Lung (tissue), 12 donors: Measurements from ENCODE around the gene KCNAB2. TPM values are rescaled to one million over a fixed set of nuclear protein-coding genes. Genes with fewer than 3 reads are reported as not detected.

Experiments
- ATAC-seq: fragments of 200-7000 bp; cut with Tn5 transposase; one replicate; pipeline ENCODE4 v1.9.1; 2020; ENCODE audit warnings: moderate number of reproducible peaks; ENCODE audit not compliant: insufficient read depth, low FRiP score
- DNase-seq, 3 donors: peaks; one replicate each; pipeline ENCODE4 v3.0.0-alpha.2; 2013 to 2017
- H3K27ac ChIP-seq, 2 donors: one replicate each; pipeline ENCODE4 v1.5.1; 2013; ENCODE audit warnings: mild to moderate bottlenecking in 2 of 2, moderate library complexity in 2 of 2, control low read depth in 1 of 2, inconsistent platforms in 1 of 2, low read depth in 1 of 2, low read length in 1 of 2
- H3K27me3 ChIP-seq, 3 donors: one replicate each; pipeline ENCODE4 v1.5.1; 2013; ENCODE audit warnings: low read length in 2 of 3; ENCODE audit not compliant: control insufficient read depth in 3 of 3, insufficient read depth in 3 of 3
- H3K36me3 ChIP-seq, 4 donors: one replicate each; pipeline ENCODE4 v1.5.1; 2013; ENCODE audit warnings: low read length in 4 of 4, mild to moderate bottlenecking in 1 of 4, moderate library complexity in 1 of 4; ENCODE audit not compliant: control insufficient read depth in 4 of 4, insufficient read depth in 4 of 4
- H3K4me1 ChIP-seq, 5 donors: one replicate each; pipeline ENCODE4 v1.5.1; 2013; ENCODE audit warnings: low read length in 5 of 5, mild to moderate bottlenecking in 2 of 5, moderate library complexity in 1 of 5; ENCODE audit not compliant: control insufficient read depth in 5 of 5, insufficient read depth in 5 of 5
- H3K4me3 ChIP-seq: one replicate; pipeline ENCODE4 v1.5.1; 2013; ENCODE audit warnings: mild to moderate bottlenecking, control low read depth, moderate library complexity
- H3K9ac ChIP-seq, 2 donors: one replicate each; pipeline ENCODE4 v1.5.1; 2013; ENCODE audit warnings: low read length in 2 of 2, control low read depth in 1 of 2; ENCODE audit not compliant: insufficient read depth in 1 of 2
- H3K9me3 ChIP-seq, 4 donors: one replicate each; pipeline ENCODE4 v1.5.1; 2013; ENCODE audit warnings: low read length in 3 of 4, mild to moderate bottlenecking in 1 of 4, moderate library complexity in 1 of 4; ENCODE audit not compliant: control insufficient read depth in 4 of 4, insufficient read depth in 3 of 4
- WGBS, 2 donors: extraction: QIAGEN DNeasy Blood & Tissue Kit; methylation state at CpG; one replicate each; pipeline ENCODE4 v1.1.7; 2013; 5-methylcytosine and 5-hydroxymethylcytosine counted together
- polyA plus RNA-seq, 2 donors: library from polyadenylated mRNA; stranded (reverse); fragments of 200-250 nt; gene quantifications; one replicate each; pipeline ENCODE4 v1.2.1, GENCODE V29; 2013
- total RNA-seq, 2 donors: library from RNA; depleted of rRNA in 1 of 2; stranded (reverse); fragments of >200 nt in 1 of 2; gene quantifications; one replicate each; pipeline ENCODE4 v1.2.1, GENCODE V29; 2014 to 2021
- TF ChIP-seq, protein P1 (sequence below): IDR thresholded peaks from 2 replicates; pipeline ENCODE4 v1.5.1; 2012; ENCODE audit warnings: mild to moderate bottlenecking; ENCODE audit errors: control extremely low read depth, extremely low read depth
- donor health status: control.
- donor health status: control.
- donor health status: Bipolar disorder and iron deficiency.
- donor health status: healthy.
- donor health status: DM: yes; HTN: yes; CAD: no.

Gene KCNAB2
- total and polyA plus RNA-seq, 4 donors, result 13.7 to 86.4 (median 45.5) TPM

DNA sequence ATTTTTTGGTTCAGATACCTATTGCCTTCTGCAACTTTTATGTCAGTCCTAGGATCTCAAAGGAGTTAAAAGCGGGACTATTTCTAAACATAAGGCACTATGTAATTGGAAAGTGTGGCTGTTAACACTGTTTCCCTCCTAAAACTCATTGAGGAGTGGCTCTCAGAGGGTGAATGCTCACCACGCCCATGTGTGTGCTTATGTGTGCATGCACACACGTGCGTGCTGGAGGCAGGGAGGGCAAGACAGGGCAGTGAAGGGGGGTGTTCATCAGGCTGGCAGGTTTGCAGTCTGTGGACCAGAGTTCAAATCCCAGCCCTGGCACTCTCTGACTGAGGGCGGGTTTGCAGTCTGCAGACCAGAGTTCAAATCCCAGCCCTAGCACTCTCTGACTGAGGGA is 22.4 kb downstream of the KCNAB2 start:
- Histone ChIP-seq H3K36me3 (no peaks in the 10 kb centered on the region), H3K9ac (no peak overlapping the region), H3K4me3 (no peak overlapping the region), H3K9me3 (no peaks in the 10 kb centered on the region), H3K27ac (no peak overlapping the region), H3K4me1 (no peaks in the 10 kb centered on the region), H3K27me3 (peaks cover 0 to 3% (median 0%) of the 10 kb centered on the region in 3 donors)
- 84 to 89% methylated on average over 5 of the region's 5 CpGs for WGBS, 2 donors
- ATAC-seq (no peak), DNase-seq (no peak)
- TF ChIP-seq, protein P1, sequence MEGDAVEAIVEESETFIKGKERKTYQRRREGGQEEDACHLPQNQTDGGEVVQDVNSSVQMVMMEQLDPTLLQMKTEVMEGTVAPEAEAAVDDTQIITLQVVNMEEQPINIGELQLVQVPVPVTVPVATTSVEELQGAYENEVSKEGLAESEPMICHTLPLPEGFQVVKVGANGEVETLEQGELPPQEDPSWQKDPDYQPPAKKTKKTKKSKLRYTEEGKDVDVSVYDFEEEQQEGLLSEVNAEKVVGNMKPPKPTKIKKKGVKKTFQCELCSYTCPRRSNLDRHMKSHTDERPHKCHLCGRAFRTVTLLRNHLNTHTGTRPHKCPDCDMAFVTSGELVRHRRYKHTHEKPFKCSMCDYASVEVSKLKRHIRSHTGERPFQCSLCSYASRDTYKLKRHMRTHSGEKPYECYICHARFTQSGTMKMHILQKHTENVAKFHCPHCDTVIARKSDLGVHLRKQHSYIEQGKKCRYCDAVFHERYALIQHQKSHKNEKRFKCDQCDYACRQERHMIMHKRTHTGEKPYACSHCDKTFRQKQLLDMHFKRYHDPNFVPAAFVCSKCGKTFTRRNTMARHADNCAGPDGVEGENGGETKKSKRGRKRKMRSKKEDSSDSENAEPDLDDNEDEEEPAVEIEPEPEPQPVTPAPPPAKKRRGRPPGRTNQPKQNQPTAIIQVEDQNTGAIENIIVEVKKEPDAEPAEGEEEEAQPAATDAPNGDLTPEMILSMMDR, result no peak

DNA sequence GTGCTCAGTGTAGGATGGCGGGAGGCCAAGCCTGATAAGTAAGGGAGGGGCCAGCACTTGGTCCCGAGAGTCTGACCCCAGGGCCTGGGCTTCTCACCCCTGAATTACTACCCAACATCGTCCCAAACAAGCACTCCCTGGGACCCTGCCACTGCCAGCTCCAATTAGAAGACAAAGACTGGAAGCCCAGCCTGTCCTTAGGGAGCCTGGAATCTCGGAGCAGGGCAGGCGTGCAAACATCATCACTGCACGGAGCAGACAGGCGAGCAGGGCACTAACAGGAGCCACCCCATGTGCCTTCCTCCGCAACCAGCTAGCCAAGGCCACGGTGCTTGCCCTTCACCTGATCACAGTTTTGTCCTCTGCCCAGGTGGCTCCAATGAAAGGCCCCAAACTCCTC is 23.2 kb downstream of the KCNAB2 start:
- no peaks in the 10 kb centered on the region for H3K9me3 ChIP-seq
- ATAC-seq (no peak), DNase-seq (no peak)
- no peaks in the 10 kb centered on the region for H3K4me1 ChIP-seq
- peaks cover 0 to 4% (median 0%) of the 10 kb centered on the region in 4 donors for H3K36me3 ChIP-seq
- no peak overlapping the region for H3K27ac ChIP-seq
- H3K4me3 ChIP-seq, result no peak overlapping the region
- TF ChIP-seq, protein P1, result no peak
- H3K27me3 ChIP-seq, result peaks cover 0 to 3% (median 0%) of the 10 kb centered on the region in 3 donors
- 86 to 88% methylated on average over 9 of the region's 9 CpGs for WGBS, 2 donors
- H3K9ac ChIP-seq, result no peak overlapping the region

DNA sequence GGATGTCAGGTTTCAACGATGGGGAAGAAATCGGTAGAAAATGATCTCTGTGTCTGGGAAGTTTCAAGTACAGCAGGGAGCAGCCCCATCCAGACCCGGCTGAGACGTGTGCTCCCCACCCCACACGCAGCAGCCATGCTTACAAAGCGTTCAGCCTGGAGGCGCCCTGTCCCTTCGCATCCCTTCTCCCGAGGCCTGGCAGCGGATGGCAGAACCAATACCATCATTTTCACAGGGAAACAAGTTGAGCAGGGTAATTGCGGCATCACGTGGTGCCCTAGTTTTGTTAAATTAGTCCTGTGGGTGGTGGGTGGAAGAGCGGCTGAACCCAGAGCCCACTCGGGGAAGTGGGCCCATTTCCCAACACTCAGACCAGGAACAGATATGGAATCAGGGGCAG is 23.9 kb downstream of the KCNAB2 start:
- Histone ChIP-seq H3K27me3 (no peaks in the 10 kb centered on the region), H3K4me3 (no peak overlapping the region), H3K9ac (no peak overlapping the region), H3K36me3 (peaks cover 0 to 4% (median 0%) of the 10 kb centered on the region in 4 donors), H3K9me3 (no peaks in the 10 kb centered on the region), H3K27ac (no peak overlapping the region), H3K4me1 (no peaks in the 10 kb centered on the region)
- no peak for ATAC-seq
- TF ChIP-seq, protein P1, result no peak
- WGBS, 2 donors, result 86 to 87% methylated on average over 14 of the region's 14 CpGs
- DNase-seq, result no peak

DNA sequence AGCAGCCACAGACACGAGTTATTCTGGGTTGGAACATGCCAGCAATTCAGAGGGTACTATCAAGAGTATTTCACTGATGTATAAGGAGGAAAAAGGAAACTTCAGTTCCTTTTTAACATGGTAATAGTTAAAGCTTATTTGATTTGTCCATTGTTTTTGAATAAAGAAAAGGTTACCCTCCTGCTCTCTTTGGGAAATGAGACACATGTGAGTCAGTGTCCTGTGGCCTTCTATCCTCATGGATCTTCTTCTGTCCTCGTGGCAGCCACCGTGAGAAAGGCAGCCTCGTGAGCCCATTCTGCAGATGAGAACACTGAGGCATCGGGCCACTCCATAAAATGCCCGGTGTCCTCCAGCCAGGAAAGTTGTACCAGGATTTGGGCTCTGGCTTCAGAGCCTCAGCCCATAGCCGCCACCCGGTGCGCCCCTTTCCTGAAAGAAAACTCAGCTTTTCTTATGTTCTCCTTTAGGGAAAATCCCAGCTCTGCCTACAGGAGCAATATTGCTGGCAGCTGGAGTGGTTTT is 24.8 kb downstream of the KCNAB2 start:
- WGBS, 2 donors, result 88 to 94% methylated on average over 9 of the region's 9 CpGs
- Histone ChIP-seq H3K27ac (no peak overlapping the region), H3K9me3 (no peaks in the 10 kb centered on the region), H3K27me3 (no peaks in the 10 kb centered on the region), H3K9ac (no peak overlapping the region), H3K36me3 (peaks cover 0 to 4% (median 0%) of the 10 kb centered on the region in 4 donors), H3K4me1 (no peaks in the 10 kb centered on the region), H3K4me3 (no peak overlapping the region)
- TF ChIP-seq, protein P1, result no peak
- DNase-seq, result no peak
- no peak for ATAC-seq
